IMR-90 (cell line): ENCODE data around the gene SPG11.

ENCODE experiments used
- CHD1 ChIP-seq: IDR thresholded peaks from 2 replicates; pipeline ENCODE4 v1.6.1; 2012; ENCODE audit warnings: low read depth, low read length, improper control_type of control experiment
- FOS ChIP-seq: fragments of 150-350 bp; IDR thresholded peaks from 2 replicates; pipeline ENCODE4 v1.6.1; 2016; ENCODE audit warnings: low read depth, low read length
- MAFK ChIP-seq: IDR thresholded peaks from 2 replicates; pipeline ENCODE4 v1.6.1; 2012; ENCODE audit warnings: low read depth, low read length, improper control_type of control experiment
- MAZ ChIP-seq: IDR thresholded peaks from 2 replicates; pipeline ENCODE4 v1.6.1; 2012; ENCODE audit warnings: low read depth, mild to moderate bottlenecking, low read length, improper control_type of control experiment, moderate library complexity, borderline replicate concordance
- MXI1 ChIP-seq: IDR thresholded peaks from 2 replicates; pipeline ENCODE4 v1.6.1; 2012; ENCODE audit warnings: low read depth, mild to moderate bottlenecking, low read length, moderate library complexity, borderline replicate concordance
- NFE2L2 ChIP-seq: fragments of 150-350 bp; IDR thresholded peaks from 2 replicates; pipeline ENCODE4 v1.6.1; 2016; ENCODE audit warnings: low read depth, mild to moderate bottlenecking, low read length
- POLR2A ChIP-seq: IDR thresholded peaks from 2 replicates; pipeline ENCODE4 v1.6.1; 2012; ENCODE audit warnings: mild to moderate bottlenecking, low read depth, low read length
- RAD21 ChIP-seq: IDR thresholded peaks from 2 replicates; pipeline ENCODE4 v1.6.1; 2012; ENCODE audit warnings: low read length, improper control_type of control experiment
- RFX5 ChIP-seq: IDR thresholded peaks from 2 replicates; pipeline ENCODE4 v1.8.0; 2012; ENCODE audit warnings: low read depth, mild to moderate bottlenecking, low read length, moderate library complexity
- TF ChIP-seq, protein P1 (sequence below): conservative IDR thresholded peaks from 2 replicates; pipeline ENCODE4 v1.5.1; 2012; ENCODE audit warnings: mild to moderate bottlenecking, low read depth, low read length, improper control_type of control experiment
- TF ChIP-seq, protein P2 (sequence below): fragments of 150-350 bp; IDR thresholded peaks from 2 replicates; pipeline ENCODE4 v1.6.1; 2017; ENCODE audit warnings: mild to moderate bottlenecking, antibody characterized with exemption, low read length, low read depth

DNA sequence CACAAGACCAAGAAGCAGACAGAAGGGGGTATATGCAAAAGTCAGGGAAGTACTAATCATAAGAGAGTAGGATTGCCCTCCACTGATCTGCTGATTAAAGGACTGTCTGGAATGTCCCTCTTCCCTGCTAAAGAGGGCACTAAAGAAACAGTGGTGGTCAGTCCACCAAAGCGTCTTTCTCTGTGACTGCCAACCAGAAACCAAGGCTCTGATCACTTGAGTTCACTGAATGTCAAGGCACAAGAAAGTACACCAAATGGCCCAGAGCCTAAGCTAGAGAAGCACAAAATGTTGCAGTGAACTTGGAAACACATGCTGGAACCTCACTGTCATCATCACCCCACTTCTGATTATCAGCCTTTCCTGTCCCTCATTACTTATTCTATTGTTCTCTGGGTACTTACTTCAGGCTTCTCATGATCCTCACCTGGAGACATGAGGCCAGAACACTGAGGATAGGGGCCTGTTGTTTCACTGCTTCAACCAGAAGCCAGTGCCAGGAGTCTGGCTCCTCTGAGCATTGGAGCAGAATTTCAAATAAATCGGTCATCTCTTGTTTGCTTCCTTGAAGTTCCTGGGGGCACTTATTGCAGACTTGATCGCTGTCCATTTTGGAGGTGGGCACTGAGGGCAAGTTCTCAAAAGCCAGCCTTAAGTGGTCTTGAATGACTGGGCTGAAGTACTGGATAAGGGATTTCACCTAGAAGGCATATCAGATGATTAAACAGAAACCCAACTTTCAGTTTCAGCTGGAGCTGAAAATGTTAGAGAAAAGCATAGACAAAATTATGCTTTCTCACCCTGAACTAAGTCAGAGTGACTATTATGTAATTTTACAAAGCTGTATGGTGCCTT, 67.6 kb downstream of the SPG11 start:
- TF ChIP-seq, protein P1, sequence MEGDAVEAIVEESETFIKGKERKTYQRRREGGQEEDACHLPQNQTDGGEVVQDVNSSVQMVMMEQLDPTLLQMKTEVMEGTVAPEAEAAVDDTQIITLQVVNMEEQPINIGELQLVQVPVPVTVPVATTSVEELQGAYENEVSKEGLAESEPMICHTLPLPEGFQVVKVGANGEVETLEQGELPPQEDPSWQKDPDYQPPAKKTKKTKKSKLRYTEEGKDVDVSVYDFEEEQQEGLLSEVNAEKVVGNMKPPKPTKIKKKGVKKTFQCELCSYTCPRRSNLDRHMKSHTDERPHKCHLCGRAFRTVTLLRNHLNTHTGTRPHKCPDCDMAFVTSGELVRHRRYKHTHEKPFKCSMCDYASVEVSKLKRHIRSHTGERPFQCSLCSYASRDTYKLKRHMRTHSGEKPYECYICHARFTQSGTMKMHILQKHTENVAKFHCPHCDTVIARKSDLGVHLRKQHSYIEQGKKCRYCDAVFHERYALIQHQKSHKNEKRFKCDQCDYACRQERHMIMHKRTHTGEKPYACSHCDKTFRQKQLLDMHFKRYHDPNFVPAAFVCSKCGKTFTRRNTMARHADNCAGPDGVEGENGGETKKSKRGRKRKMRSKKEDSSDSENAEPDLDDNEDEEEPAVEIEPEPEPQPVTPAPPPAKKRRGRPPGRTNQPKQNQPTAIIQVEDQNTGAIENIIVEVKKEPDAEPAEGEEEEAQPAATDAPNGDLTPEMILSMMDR: no peak
- no peak for TF ChIP-seq POLR2A
- TF ChIP-seq MXI1: no peak
- TF ChIP-seq RAD21: no peak
- TF ChIP-seq, protein P2, sequence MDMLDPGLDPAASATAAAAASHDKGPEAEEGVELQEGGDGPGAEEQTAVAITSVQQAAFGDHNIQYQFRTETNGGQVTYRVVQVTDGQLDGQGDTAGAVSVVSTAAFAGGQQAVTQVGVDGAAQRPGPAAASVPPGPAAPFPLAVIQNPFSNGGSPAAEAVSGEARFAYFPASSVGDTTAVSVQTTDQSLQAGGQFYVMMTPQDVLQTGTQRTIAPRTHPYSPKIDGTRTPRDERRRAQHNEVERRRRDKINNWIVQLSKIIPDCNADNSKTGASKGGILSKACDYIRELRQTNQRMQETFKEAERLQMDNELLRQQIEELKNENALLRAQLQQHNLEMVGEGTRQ: no peak
- no peak for TF ChIP-seq NFE2L2
- TF ChIP-seq MAFK: no peak
- TF ChIP-seq MAZ: no peak
- TF ChIP-seq FOS: no peak
- no peak for TF ChIP-seq RFX5
- no peak for TF ChIP-seq CHD1
